ENCODE measurements around the gene CXCR6.

The CXCR6 gene

GRCh38 chr3:45969116-45969515 lies 25.9 kb downstream of the CXCR6 start:
- DNase-seq (ENCODE audit: low spot score), result no peak

- DNase-seq (ENCODE audit: low spot score), result no peak
These were observed 26.7 kb downstream of the CXCR6 start for GRCh38 chr3:45969953-45970352.

- no peak for DNase-seq (ENCODE audit: low spot score)
These were observed 29.5 kb downstream of the CXCR6 start for GRCh38 chr3:45972534-45973402.

- no peak for DNase-seq (ENCODE audit: low spot score)
These were observed 31.4 kb downstream of the CXCR6 start for GRCh38 chr3:45974686-45975085.

- DNase-seq (ENCODE audit: low spot score), result no peak
These were observed 32.4 kb downstream of the CXCR6 start for GRCh38 chr3:45975686-45976085.

- no peak for DNase-seq (ENCODE audit: low spot score)
These were observed 33.2 kb downstream of the CXCR6 start for GRCh38 chr3:45976191-45977091.

- no peak for DNase-seq (ENCODE audit: low spot score)
These were observed 34.9 kb downstream of the CXCR6 start for GRCh38 chr3:45978006-45978761.

GRCh38 chr3:45979378-45979777 lies 36.1 kb downstream of the CXCR6 start:
- no peak for DNase-seq (ENCODE audit: low spot score)

GRCh38 chr3:45980229-45980813 lies 37.1 kb downstream of the CXCR6 start:
- no peak for DNase-seq (ENCODE audit: low spot score)

- no peak for DNase-seq (ENCODE audit: low spot score)
These were observed 37.6 kb downstream of the CXCR6 start for GRCh38 chr3:45980819-45981218.

GRCh38 chr3:45981346-45982074 lies 38.2 kb downstream of the CXCR6 start:
- DNase-seq (ENCODE audit: low spot score), result no peak

GRCh38 chr3:45983770-45984169 lies 40.5 kb downstream of the CXCR6 start:
- DNase-seq (ENCODE audit: low spot score), result no peak

- DNase-seq (ENCODE audit: low spot score), result no peak
These were observed 41.4 kb downstream of the CXCR6 start for GRCh38 chr3:45984331-45985312.

GRCh38 chr3:45985532-45986302 lies 42.5 kb downstream of the CXCR6 start:
- DNase-seq (ENCODE audit: low spot score), result no peak

- DNase-seq (ENCODE audit: low spot score), result peak; percentile 86
These were observed 43.2 kb downstream of the CXCR6 start for GRCh38 chr3:45986303-45986982.

GRCh38 chr3:45987368-45988291 lies 44.4 kb downstream of the CXCR6 start:
- DNase-seq (ENCODE audit: low spot score), result no peak

- DNase-seq (ENCODE audit: low spot score), result no peak
These were observed 45.1 kb downstream of the CXCR6 start for GRCh38 chr3:45988362-45988761.

Measured in HuH-7.5 (cell line).